ENCODE results near the gene VSIG4. TPM values are rescaled to one million over a fixed set of nuclear protein-coding genes. Genes with fewer than 3 reads are reported as not detected.

The VSIG4 gene
- polyA plus RNA-seq, 1 of the 3 experiments (the other 2 are of a cell fraction) = not detected

DNA sequence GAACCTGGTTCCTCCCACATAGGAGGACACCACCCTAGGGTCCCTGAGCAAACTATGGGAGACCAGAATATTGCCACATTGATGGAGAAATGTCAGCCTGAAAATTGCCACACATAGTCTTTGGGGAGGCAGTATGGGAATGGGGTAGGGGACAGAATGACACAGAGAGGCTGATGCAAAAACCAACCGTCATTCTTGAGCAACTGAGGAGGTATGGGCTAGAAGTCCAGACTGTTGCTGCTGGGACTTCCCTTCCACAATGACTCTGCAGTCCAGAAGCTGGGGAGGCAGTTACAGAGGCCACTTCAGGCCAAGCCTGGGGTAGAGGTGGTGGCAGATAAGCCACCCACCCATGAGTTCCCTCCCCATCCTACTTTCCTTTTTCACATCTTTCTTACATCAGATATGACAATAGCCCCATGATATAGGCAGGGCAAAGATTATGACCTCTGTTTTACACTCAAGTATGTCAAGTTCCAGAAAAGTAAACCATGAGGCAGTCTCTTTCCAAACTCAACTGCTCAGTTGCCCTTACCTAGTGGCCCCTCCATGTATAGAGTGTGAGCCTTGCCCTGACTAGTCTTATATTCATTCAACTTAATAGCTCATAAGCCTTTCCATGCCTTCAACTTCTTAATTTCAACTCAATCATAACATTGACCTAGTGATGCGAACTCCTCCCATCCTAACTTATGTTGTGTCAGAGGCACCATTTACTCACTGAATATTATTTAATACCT is 41.7 kb downstream of the VSIG4 start:
- no peaks in the 10 kb centered on the region for H3F3A ChIP-seq (replicated peaks; ENCODE audit: insufficient read depth)
- no peak overlapping the region for H3K9ac ChIP-seq
- no peak overlapping the region for H3K4me2 ChIP-seq
- H3K27me3 ChIP-seq (ENCODE audit: insufficient read depth) = no peaks in the 10 kb centered on the region
- no peaks in the 10 kb centered on the region for H4K20me1 ChIP-seq (ENCODE audit: insufficient read depth)
- WGBS (ENCODE audit: low lambda C conversion rate) = 0% methylated on average over 2 of the region's 2 CpGs
- H3K9me2 ChIP-seq = no peaks in the 10 kb centered on the region
- H3K79me2 ChIP-seq (ENCODE audit: insufficient read depth) = no peaks in the 10 kb centered on the region
- H2AFZ ChIP-seq (ENCODE audit: low read depth) = no peak overlapping the region
- no peak overlapping the region for H3K27ac ChIP-seq (ENCODE audit: low read depth in 2 of 2, low read length in 1 of 2)
- ChIA-PET CTCF (no interaction called here), POLR2A (no interaction called here)
- DNase-seq = no peak
- no peaks in the 10 kb centered on the region for H3K36me3 ChIP-seq (replicated peaks in 1 of 2; ENCODE audit: control insufficient read depth in 1 of 2, insufficient read depth in 2 of 2, low read length in 1 of 2)
- H3K9me3 ChIP-seq = no peaks in the 10 kb centered on the region
- TF ChIP-seq NFIC (IDR thresholded peaks at IDR 0.05; ENCODE audit: borderline replicate concordance) (no peak), POLR2AphosphoS5 (IDR thresholded peaks at IDR 0.05; ENCODE audit: low read depth, low read length) (no peak), ELF1 (IDR thresholded peaks at IDR 0.05) (no peak), RAD21 (IDR thresholded peaks at IDR 0.05; ENCODE audit: low read length) (no peak), EP300 (IDR thresholded peaks at IDR 0.05; ENCODE audit: borderline replicate concordance in 1 of 2, low read depth in 1 of 2, low read length in 1 of 2) (no peak), RFX5 (IDR thresholded peaks at IDR 0.05; ENCODE audit: low read length) (no peak), TAF1 (IDR thresholded peaks at IDR 0.05; ENCODE audit: borderline replicate concordance, low read depth, low read length) (no peak), FOXM1 (IDR thresholded peaks at IDR 0.05; ENCODE audit: low read depth) (no peak), SIN3A (IDR thresholded peaks at IDR 0.05; ENCODE audit: borderline replicate concordance, low read depth, low read length) (no peak), GABPA (IDR thresholded peaks at IDR 0.05; ENCODE audit: low read depth) (no peak)
- H3K4me1 ChIP-seq (ENCODE audit: control insufficient read depth in 1 of 2, insufficient read depth in 2 of 2, low read depth in 1 of 2, low read length in 1 of 2) = no peaks in the 10 kb centered on the region
- no peak overlapping the region for H3K4me3 ChIP-seq (ENCODE audit: low read depth in 2 of 2, low read length in 1 of 2)

DNA sequence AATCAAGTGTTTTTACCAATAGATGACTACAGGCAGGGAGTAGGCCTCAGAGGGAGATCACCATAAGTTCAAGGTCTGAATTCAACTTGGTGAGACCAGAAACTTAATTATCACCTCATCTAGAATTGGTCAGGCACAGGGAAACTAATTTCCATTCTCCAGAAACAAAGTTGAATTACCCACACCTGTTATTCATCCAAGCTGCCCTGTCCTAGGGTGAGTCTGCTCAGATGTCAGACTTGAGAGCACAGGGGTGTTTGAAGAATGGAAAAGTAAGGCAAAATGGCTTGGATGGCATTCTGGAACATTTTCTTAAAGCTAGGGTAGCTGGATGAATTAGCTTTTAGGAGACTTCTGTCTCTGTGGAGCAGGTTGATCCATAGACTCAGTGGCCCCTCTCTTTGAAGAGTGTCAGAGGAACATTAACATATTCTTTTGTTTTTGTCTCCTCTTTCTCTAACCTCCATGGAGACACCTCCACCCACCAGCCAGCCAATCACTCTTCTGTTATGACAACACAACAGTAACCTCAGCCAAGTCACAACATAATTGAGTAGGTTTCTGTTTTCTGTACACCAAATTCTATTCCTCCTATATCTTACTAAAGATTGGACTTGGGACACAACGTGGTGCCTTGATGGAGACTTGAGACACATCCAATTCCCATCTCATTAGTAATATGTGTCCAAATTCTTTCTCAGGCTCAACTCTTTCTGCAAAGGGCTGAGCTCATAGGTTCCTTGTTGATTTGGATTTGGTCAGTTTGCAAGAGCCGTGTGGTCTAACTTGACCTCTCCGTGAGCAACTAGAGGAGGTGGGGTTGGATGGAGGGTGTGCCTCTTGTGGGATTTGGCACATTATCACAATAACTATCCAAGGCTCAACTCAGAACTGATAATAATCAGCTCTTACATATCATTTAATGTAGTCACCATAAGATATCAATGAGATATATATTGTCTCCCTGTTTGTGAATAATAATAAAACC is 45.1 kb downstream of the VSIG4 start:
- 8% methylated on average over 3 of the region's 3 CpGs for WGBS (ENCODE audit: low lambda C conversion rate)
- Histone ChIP-seq H3K4me2 (no peak overlapping the region), H3K9me3 (no peaks in the 10 kb centered on the region), H3K9me2 (no peaks in the 10 kb centered on the region), H4K20me1 (ENCODE audit: insufficient read depth) (no peaks in the 10 kb centered on the region), H3K9ac (no peak overlapping the region), H3K79me2 (ENCODE audit: insufficient read depth) (no peaks in the 10 kb centered on the region), H3F3A (replicated peaks; ENCODE audit: insufficient read depth) (no peaks in the 10 kb centered on the region), H3K36me3 (replicated peaks in 1 of 2; ENCODE audit: control insufficient read depth in 1 of 2, insufficient read depth in 2 of 2, low read length in 1 of 2) (no peaks in the 10 kb centered on the region), H2AFZ (ENCODE audit: low read depth) (no peak overlapping the region), H3K27me3 (ENCODE audit: insufficient read depth) (no peaks in the 10 kb centered on the region), H3K4me3 (ENCODE audit: low read depth in 2 of 2, low read length in 1 of 2) (no peak overlapping the region), H3K4me1 (ENCODE audit: control insufficient read depth in 1 of 2, insufficient read depth in 2 of 2, low read depth in 1 of 2, low read length in 1 of 2) (no peaks in the 10 kb centered on the region), H3K27ac (ENCODE audit: low read depth in 2 of 2, low read length in 1 of 2) (no peak overlapping the region)
- no peak for TF ChIP-seq RAD21 (IDR thresholded peaks at IDR 0.05; ENCODE audit: low read length)
- TF ChIP-seq FOXJ3 (CRISPR knock-in tag; IDR thresholded peaks at IDR 0.05) = no peak
- TF ChIP-seq POLR2AphosphoS5 (IDR thresholded peaks at IDR 0.05; ENCODE audit: low read depth, low read length) = no peak
- no peak for DNase-seq
- CTCF ChIA-PET = no interaction called here
- POLR2A ChIA-PET = no interaction called here

Measured in SK-N-SH (cell line).